NCI-H2029 treated with DMSO at 0.1 percent for 48 hours (cell line): ENCODE measurements around the gene AIM2.
"Not testable (repeated sequence)": the region's sequence is repeated elsewhere in the genome, so short reads cannot be mapped to it uniquely, and the experiment has no call there.

Experiments used
- DNase-seq: peaks from one replicate; lab custom pipeline; 2025; lab: John Stamatoyannopoulos, UW

The AIM2 gene

DNA sequence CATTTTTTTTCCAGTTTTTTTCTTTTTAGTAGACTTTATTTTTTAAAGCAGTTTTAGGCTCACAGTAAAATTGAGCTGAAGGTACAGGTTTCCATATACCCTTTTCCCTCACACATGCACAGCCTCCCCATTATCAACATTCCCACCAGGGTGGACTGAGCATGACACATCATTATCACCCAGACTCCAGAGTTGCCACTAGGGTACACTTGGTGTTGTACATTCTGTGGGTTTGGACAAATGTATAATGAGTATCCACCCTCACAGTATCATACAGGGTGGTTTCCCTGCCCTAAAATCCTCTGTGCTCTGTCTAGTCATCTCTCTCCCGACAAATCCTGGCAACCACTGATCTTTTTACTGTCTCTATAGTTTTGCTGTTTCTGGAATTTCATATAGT, 3.0 kb upstream of the AIM2 start:
- DNase-seq, result no peak

DNA sequence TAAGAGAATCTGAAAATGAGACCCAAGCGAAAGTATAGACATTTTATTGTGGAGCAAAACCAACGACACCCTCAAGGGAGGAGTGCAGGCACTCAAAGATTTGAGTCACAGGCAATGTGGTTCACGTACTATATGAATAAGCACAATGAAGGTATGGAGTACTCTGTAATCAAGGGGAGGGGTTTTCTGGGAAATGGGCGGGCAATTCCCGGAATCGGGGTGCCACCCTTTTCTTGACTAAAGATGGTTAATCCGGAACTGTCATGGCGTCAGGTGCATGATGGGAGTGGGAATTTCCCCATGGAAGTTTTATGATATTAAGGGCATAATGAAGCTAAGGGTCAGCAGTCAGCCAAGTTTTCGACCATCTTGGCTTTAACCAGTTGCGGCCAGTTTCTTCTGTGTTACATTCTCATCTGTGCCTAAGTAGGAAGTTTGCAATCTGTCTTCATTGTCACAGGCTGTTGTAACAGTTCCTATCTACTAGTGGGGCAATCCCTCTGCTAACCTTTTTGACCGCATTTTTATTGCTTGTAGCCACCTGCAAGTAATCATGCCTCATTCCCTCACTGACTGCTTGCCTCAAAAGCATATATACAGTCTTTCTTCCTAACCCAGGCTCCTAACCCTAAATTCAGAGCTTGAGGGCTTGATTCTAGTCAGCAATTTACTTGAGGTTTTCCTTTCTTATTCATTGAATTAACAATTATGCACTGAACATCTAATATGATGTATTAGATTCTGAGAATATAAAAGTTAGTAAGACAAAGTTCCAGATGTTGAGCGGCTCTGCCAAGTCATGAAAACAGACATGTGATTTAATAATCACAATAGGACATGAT, 775 bp upstream of the AIM2 start:
- DNase-seq, result no peak

DNA sequence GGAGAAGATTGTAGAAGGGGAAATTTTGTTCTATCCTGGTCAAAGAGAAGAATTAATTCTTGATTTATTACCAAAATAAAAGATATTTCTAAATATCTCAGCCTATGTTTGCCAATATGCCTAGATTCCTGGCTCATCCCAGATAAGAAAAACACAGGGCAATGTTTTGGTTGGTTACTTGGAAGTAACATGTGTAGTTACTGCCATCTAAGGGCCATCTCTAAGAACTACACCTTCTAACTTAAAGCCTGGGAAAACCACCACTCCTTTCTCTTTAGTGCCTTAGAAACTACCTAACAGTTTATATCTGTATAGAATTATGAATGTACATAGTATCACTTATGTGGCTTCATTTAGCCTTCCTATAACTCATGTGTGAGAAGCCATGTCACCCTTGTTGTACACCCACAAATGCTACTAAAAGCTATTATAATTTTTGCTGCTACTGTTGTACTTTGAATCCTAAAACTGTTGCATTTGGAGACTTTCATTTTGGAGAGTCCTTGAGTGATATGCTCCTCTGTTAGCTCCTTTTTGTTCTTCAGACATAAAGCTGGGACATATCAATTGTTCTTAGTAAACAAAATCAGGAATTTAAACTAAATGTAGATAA, 4.5 kb downstream of the AIM2 start:
- peak; percentile 28 for DNase-seq

DNA sequence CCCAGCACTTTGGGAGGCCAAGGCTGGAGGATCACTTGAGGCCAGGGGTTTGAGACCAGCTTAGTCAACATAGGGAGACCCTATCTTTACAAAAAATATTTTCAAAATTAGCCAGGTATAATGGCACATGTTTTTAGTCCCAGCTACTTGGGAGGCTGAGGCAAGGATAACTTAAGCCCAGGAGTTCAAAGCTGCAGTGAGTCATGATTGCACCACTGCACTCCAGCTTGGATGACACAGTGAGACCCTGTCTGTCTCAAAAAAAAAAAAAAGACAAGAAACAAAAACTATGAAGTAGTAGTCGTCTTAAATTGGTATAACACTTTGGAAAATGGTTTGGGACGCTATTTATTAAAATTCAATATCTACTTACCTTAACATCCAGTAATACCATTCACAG, 7.7 kb downstream of the AIM2 start:
- DNase-seq, result no peak

DNA sequence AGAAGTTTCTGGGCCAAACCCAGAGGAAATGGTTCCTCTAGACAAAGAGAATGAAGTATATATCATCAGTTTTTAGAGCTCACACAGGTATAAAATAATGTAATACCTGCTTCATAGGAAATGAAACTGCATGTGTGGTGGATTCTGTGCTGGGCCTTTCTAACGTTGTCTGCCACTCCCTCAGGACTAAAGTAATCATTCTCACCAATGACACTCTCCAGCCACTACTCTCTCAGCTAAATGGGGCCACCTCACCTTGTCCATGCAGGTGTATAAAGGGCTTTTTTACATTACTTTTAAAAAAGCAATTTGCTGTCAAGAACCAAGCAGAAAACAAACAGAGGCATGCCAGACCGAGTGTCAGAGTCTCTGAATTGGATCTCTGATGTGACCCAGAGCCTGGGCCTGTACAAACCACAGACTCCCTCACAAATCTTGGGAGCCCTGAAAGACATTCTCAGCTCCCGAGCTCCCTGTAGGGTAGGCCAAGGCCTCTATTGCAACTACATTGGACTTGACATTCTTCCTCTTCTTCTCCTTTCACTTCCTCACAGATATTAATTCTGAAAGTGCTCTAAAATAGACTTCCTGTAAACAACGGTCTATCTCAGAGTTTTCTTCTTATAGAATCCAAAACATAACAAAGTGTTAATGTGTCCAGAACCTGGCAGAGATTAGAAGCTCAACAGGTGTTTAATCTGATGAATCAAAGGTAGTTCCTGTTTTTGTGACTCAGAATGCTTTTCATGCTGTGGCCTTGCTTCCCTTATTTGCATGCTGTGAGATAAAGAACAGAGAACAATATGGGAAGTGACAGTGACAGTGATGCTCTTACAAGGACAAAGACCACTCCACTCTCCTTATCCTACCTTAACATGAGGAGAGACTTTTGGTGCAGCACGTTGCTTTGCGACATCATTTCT, 8.6 kb downstream of the AIM2 start:
- DNase-seq, result no peak

DNA sequence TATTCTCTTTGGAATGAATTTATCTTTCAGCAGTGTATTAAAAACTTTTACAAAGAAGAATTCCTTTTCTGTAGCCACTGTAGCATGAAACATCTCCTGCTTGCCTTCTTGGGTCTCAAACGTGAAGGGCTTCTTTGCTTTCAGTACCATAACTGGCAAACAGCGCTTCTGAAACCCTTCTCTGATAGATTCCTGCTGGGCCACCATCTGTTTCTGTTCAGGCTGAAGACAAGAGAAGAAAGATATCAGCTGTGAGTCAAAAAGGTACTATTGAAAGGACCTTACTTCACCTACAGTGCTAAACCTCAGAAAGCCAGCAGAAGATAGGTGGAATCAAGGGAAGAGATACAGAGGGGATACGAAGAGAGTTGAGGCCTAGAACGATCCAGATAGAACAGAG, 10.5 kb downstream of the AIM2 start:
- DNase-seq, result no peak

DNA sequence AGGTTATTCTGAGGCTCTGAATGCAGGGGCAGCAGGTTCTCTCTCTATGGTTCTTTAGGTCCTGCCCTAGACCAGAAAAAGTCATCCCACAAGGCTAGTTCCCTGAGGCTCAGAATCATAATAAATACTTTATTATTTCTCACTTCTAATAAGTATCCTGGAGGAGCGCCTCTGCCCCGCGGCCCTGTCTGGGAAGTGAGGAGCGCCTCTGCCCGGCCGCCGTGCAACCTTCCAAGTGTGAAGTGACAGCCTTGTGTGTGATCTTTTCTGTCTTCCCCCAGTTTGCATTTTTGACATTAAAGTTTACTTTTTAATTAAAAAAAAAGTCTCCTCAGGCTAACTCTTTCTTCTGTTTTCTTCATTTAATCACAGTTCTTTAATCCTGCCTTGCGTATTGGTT, 11.5 kb downstream of the AIM2 start:
- no peak for DNase-seq

DNA sequence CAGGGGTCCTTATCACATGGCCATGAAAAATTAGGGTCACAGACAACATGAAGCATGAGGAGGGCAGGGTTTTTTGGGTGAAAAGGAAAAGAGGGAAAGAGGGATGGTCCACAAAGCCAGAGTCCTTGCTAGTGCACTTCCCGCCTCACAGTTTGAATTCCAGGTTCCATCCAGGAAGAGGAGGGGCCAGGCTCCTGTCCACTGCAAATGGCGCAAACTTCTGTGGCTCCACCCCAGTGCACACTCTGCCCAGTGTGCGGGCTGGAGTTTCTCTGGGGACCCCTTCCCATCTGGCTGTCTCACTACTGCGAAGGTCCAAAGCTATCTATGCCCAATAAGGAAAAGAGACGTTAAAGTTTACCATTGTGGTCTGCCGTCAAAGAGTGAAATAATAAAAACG, 17.8 kb downstream of the AIM2 start:
- DNase-seq, result no peak

DNA sequence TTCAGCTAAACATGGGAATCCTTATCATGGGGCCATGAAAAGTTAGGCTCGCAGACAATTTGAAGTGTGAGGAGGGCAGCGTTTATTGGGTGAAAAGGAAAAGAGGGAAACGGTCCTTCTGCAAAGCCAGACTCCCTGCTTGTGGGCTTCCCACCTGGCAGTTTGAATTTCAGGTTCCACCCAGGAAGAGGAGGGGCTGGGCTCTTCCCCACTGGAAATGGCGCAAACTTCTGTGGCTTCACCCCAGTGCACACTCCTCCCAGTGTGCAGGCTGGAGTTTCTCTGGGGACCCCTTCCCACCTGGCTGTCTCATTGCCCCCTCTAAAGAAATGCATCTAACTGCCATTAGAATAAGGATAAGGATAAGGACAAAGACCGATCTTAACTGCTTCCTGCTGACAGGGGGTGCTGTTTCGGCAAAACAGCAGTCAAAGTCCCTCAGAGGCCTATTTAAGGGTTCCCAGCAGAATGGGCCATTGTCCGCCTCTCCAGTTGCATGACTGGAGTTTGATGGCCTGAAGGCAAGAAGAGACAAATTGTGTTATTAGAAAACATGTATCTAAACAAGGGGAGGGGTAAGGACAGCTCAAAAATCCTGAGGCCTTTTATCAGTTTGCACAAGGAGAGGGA, 20.4 kb downstream of the AIM2 start:
- no peak for DNase-seq

DNA sequence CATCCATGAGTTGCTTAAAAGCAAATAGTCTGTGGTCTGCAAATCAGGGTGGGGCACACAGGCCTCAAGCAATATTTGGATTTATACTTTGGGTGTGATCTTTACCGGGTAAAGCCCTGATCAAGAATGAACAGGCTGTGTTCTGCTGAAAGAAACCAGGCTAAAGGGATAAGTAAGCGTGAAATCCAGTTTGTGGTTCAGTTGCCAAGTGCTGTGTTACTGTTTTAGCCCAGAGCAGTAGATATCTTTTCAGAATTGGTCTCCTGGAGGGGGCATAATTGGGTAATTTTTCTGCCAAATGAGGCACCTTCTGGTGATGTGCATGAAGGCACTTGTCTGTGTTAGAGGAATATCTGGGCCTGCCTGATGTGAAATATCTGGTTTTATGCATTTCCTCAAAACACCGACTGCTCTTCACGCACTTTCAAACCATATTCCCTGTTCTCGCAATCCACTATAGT, 21.4 kb downstream of the AIM2 start:
- DNase-seq, result no peak

DNA sequence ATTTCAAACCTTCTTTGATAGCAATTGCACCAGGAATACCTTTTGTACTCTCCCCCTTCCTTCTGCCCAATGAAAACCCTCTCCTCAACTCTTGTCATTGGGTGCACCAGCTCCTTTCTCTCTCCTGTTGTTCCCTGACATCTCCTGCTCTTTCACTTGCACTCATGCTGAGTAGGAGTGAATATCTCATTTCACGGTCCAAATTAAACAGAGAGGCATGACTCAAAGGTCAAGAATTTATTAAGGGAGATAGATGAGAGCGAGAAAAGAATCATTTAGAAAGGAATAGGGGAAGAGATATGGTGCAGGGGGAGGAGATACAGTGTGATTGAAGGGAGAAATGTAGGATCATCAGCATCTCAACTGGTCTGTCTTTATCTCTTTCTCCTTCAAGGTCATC, 22.1 kb downstream of the AIM2 start:
- DNase-seq, result no peak

DNA sequence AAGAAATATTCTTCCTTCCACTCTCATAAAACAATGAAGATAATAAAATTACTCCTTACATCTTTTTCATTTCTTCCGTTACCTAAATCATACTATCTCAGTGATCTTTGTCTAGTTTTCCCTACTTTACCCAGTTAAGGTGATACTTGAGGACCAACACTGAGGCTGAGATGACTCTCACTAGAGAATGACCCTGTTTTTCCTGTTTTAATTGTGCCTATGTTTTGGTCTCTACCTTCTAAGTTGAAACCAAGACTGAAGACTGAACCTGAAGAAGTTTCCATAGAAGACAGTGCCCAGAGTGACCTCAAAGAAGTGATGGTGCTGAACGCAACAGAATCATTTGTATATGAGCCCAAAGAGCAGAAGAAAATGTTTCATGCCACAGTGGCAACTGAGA, 25.1 kb downstream of the AIM2 start:
- no peak for DNase-seq

DNA sequence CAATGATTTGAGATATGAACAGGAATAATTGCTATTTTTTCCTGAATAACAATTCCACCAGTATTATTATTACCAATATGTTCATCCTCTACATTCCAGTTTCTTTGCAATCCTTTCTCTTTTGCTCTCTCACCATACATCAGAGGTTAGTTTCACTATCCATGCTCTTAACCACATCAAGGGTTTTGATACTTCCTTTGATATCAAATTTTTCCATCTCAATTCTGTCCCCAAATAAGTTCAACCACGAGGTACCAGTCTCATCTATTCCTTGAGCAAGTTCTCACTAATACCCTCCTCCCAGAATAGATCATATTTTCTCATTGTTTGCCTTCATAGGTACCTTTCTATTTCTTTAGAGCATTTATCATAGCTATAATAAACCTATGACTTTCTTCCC, 30.1 kb downstream of the AIM2 start:
- DNase-seq, result not testable (repeated sequence)

DNA sequence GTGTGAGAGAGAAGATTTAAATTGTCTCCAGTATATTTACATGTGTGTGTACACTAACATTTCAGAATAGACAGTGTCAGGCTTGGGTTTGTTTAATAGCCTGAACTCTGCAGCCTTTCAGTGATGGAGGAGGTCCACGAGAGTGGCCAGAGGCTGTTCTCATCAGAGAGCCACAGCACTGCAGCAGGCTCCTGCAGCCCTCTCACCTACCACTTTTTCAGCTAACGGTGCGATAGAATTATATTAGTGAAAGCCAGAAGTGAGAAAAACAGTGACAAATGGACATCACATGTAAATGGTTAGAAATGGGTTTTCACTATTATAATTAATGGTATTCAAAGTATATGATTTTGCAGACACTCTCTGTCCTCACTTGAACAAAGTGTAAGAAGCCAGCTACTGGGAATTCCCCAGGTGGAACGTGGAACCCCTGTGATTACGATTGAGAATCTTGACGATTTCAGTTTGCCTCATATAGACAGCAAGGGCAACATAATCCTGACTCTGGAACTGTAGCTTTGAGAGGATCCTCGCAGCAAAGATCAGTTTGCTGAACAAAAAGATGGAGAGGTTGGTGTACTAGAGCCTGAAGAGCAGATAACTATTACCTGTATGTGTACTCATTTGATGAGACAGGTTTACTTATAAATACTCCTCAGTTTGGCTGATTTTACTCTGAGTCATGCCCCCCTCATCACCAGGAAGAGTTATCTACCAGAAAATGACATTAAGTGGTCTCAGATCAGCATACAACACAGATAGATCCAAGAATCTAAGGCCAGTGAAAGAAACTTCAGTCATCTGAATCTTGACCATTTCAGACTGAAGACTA, 35.5 kb downstream of the AIM2 start:
- DNase-seq, result no peak

DNA sequence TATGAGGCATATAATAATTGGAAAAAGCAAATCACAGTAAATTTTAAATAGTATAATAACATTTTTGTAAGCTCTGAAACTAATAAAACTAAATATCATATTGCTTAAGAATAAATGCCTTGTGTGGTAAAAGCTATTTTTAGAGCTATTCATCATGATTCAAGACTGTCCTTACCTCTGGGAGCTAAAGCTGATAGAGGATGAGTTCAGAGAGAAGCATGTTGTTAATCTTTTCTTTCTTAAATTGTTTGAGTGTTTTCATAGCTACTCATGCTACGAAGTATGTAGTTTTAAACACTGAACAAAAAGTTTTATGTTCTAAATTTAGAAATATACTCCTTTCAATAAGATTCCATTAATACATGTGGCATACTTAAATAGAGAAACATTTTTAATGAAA, 36.4 kb downstream of the AIM2 start:
- DNase-seq, result no peak

DNA sequence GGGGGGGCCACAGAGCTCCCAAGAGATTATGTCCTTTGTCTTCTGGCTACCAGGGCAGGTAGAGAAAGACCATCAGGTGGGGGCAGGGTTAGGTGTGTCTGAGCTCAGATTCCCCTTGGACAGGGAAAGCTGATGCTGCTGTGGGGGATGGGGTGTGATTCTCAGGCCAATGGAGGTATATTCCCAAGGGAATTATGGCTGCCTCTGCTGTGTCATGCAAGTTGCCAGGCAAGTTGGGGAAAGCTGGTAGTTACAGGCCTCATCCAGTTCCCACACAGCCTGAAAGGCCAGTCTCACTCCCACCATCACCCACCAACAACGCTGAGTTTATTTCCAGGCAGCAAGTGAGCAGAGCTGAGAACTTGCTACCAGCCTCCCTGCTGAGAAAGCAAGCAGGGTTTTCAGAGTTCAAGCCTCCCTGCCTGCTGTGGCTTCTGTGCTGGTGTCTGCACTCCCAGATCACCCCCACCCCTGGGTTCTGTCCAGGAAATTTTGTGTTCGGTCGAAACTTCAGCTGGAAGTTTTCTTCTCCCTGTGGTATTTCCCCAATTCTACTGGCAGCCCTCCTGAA, 45.6 kb downstream of the AIM2 start:
- DNase-seq, result no peak

DNA sequence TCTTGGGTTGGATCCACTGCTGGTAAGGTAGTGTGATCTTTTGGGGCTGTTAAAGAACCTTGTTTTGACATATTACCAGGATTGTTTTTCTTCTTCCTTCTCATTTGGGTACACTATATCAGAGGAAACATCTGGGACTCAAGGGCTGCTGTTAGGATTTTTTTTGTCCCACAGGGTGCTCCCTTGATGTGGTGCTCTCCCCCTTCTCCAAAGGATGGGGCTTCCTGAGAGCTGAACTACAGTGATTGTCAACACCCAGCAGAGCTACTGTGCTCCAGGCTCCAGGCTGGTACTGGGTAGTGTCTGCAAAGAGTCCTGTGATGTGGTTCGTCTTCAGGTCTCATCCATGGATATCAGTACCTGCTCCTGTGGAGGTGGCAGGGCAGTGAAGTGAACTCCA, 46.3 kb downstream of the AIM2 start:
- DNase-seq, result no peak

DNA sequence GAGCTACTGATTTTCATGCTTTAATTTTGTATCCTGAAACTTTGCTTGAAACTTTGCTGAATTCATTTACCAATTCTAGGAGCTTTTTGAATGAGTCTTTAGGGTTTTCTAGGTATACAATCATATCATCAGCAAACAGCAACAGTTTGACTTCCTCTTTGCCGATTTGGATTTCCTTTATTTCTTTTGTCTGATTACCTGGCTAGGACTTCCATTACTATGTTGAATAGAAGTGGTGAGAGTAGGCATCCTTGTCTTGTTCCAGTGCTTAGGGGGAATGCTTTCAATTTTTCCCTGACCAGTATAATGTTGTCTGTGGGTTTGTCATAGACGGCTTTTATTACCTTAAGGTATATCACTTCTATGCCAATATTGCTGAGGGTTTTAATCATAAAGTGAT, 49.7 kb downstream of the AIM2 start:
- not testable (repeated sequence) for DNase-seq

DNA sequence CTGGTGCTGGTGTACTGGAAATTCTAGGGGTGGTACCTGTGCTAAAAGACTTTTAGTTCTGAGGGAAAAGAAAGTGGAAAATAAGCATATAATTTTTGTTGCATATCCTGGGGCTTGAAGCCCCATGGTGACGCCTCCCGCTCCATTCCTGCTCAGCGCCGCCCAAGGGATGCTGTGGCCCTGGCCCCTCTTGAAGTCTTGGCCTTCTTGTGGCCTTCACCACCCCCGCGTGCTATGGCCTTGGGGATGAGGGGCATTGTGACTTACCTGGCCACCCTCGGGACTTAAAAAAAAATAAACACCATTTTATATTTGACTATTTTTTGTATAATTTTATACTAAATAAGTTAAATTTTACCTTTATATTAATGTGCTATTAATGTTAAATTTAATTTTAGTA, 51.5 kb downstream of the AIM2 start:
- DNase-seq, result no peak

DNA sequence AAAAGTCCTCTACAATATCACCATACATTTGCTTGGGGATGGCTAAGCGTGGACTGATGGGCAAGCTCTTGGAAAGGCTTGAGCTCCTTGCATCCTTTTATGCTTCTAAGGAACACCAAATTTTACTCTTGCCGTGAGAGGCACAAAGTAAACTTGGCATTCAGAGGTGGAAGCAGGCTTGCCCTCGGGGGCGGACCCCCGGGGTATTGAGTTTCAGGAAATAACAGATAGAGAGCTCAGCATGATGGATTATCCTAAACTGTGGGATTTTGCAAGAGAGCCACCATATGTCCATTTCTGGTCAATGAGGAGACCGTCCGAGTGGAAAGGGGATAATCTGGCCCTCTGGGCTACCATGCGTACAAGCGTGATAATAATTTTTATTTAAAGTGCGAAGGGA, 52.8 kb downstream of the AIM2 start:
- DNase-seq, result no peak

DNA sequence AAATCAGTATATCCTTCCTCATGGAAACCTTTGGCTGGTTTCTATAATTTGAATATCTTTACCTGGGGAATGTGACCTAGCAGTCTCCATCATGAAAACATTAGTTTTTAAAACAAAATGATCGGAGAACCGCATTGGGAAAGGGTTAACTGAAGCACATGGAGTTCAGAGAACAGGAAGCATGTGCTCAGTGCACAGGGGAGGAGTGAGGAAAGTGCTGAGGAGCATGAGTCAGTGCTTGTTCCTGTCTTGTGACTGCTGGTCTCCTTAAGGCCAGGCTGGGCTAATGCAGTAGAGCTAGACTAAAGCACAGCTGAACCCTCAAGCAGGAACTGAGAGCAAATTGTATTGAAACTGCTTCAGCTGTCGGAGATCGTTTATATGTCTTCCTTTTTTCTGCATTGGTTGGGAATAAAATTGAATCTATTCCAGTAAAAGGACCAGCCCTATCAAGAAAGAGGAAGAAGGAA, 61.1 kb downstream of the AIM2 start:
- DNase-seq, result no peak
